ENCODE measurements around the gene RBP5.

GRCh38 chr12:7093892-7094291, 34.8 kb downstream of the RBP5 start:
- TF ChIP-seq POLR2A (IDR thresholded peaks at IDR 0.05) (no peak), CTCF (IDR thresholded peaks at IDR 0.05 in 4 of 5, conservative IDR thresholded peaks at IDR 0.05 in 1 of 5) (no peak)
